Measurements from ENCODE around the gene STK24.

Gene STK24

DNA sequence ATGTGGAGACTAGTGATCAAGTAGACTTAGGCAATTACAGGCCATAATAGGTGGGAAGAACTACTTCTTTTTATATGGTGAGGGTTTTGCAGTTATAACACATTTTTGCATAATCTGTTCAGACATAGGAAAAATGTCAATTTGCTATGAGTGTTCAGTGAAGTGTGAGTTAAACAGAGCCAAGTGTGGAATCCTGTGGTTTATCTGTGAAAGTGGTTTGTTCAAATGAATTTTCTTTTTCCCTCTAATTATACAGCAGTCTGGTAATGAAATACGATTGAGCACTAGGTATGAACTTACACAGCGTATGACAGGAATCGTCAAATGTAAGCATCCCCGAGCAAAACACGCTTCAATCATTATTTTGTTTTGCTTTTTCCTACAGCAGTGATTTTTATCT lies 178.3 kb downstream of the STK24 start:
- DNase-seq: no peak

DNA sequence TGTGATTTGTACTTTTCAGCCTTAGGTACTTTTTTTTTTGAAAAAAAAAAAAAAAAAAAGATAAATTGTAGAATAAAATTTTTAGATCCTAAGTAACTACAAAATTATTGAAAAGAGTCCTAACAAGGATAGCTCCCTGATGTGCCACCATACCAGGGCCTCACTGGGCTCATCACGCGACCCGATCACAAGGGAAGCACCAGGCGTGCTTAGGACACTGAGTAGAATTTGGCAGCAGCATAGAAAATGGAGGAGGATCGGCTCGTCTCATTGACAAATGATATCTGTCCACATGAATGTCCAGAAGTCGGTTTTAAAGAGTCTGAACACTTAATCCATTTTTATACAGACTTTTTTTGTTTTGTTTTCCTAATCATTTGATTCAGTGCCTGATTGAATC lies 179.0 kb downstream of the STK24 start:
- DNase-seq: no peak

DNA sequence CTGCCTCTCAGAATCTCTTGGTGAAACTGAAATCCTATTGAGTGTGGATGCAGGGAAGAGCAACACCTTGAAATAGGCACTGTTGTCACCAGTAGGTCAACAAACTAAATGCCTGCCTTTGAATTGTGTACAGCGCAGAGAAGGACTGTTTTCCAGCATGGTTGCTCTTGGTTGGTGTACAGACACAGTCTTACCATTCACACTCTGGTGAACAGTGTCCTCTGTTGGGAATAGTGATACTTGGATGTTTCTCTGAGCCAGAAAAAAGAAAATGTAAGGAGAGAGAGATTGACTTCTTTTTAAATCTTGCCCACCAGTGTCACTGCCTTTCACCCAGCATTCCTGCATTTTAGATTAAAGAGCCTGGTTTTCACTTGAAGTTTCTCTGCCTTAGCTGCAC lies 179.7 kb downstream of the STK24 start:
- DNase-seq: no peak

DNA sequence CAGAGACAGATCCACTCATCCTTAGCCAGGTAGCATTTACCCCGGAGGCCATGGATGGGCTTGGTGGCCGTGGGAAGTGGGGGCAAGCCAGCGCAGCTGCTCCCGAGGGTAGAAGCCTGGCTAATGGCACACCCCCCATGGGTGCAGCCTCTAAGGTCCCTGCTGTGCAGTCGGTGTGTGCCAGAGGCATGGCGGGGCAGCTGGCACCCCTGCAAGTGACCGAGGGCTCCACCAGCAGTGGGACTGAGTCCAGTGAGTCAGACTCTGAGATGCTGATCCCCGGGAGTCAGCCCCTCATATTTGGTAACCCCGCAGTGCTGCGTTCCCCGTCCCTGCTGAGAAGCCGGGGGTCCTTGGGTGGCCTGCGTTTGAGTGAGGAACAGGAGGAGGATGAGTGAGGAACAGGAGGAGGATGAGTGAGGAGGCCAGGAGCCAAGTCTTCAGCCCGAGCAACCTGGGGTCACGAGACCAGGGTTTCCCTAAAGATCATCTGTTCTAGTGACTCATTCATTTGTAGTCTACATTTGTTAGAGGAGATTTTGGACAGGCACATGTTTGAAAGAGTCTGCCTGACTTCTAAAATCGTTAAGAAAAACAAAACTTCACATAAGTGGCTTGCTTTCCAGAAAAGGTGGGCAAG lies 180.7 kb downstream of the STK24 start:
- DNase-seq: no peak
